SK-N-MC (cell line): ENCODE data around the gene STKLD1.

Experiments used
- EZH2 ChIP-seq: fragments of 200-600 bp; sonication (generic); IDR thresholded peaks from one replicate; pipeline ENCODE4 v1.6.1; 2017; ENCODE audit warnings: antibody characterized with exemption
- POLR2AphosphoS5 ChIP-seq: IDR thresholded peaks from 2 replicates; pipeline ENCODE4 v1.6.1; 2012; ENCODE audit warnings: mild to moderate bottlenecking, low read depth, low read length, borderline replicate concordance

GRCh38 chr9:133340916-133341315 is 35.2 kb upstream of the STKLD1 start:
- no peak; the same call in 1 of the 2 replicates for TF ChIP-seq POLR2AphosphoS5
- no peak for TF ChIP-seq EZH2
